Astrocyte (in vitro differentiated cells and primary cell): ENCODE results near the gene GPD2. TPM values are rescaled to one million over a fixed set of nuclear protein-coding genes. Genes with fewer than 3 reads are reported as not detected.

Experiments used
- DNase-seq: peaks from one replicate; pipeline ENCODE4 v3.0.0-alpha.2; 2010; ENCODE audit warnings: low read depth
- FAIRE-seq: peaks from 2 replicates; lab custom pipeline; 2011; peaks lifted over from hg19 to GRCh38; lab: Jason Lieb, UNC
- H2AFZ ChIP-seq: 2 replicates; pipeline ENCODE4 v1.6.0; 2012; ENCODE audit warnings: low read depth, low read length, inconsistent platforms
- H3K27ac ChIP-seq: 2 replicates; pipeline ENCODE4 v1.5.1; 2011; ENCODE audit warnings: low read depth, low read length, inconsistent platforms
- H3K27me3 ChIP-seq: 2 replicates; pipeline ENCODE4 v1.6.0; 2011; ENCODE audit warnings: low read length, inconsistent platforms; ENCODE audit not compliant: insufficient read depth
- H3K36me3 ChIP-seq: 2 replicates; pipeline ENCODE4 v1.5.1; 2011; ENCODE audit warnings: low read length, inconsistent platforms; ENCODE audit not compliant: insufficient read depth
- H3K4me1 ChIP-seq: 2 replicates; pipeline ENCODE4 v1.5.1; 2011; ENCODE audit warnings: low read length, inconsistent platforms; ENCODE audit not compliant: insufficient read depth
- H3K4me2 ChIP-seq: 2 replicates; pipeline ENCODE4 v1.6.0; 2012; ENCODE audit warnings: low read length, inconsistent platforms
- H3K4me3 ChIP-seq: 2 replicates; pipeline ENCODE4 v1.5.1; 2011; ENCODE audit warnings: low read depth, mild to moderate bottlenecking, low read length, inconsistent platforms; ENCODE audit not compliant: insufficient read depth
- H3K79me2 ChIP-seq: 2 replicates; pipeline ENCODE4 v1.6.0; 2012; ENCODE audit warnings: mild to moderate bottlenecking, low read length, inconsistent platforms; ENCODE audit not compliant: insufficient read depth
- H3K9ac ChIP-seq: 2 replicates; pipeline ENCODE4 v1.6.0; 2012; ENCODE audit warnings: mild to moderate bottlenecking, low read length, inconsistent platforms
- H3K9me3 ChIP-seq: 2 replicates; pipeline ENCODE4 v1.5.1; 2012; ENCODE audit warnings: low read depth, mild to moderate bottlenecking, low read length, inconsistent platforms; ENCODE audit not compliant: insufficient read depth
- H4K20me1 ChIP-seq: 2 replicates; pipeline ENCODE4 v1.6.0; 2012; ENCODE audit warnings: low read length, inconsistent platforms; ENCODE audit not compliant: insufficient read depth
- H3K27ac Mint-ChIP-seq: one replicate; pipeline ENCODE4 v1.8.0; 2021; ENCODE audit warnings: mild to moderate bottlenecking, mixed read lengths; ENCODE audit not compliant: unreplicated experiment
- H3K27me3 Mint-ChIP-seq: one replicate; pipeline ENCODE4 v1.8.0; 2021; ENCODE audit warnings: low read depth, mixed read lengths; ENCODE audit not compliant: unreplicated experiment
- H3K36me3 Mint-ChIP-seq: one replicate; pipeline ENCODE4 v1.8.0; 2021; ENCODE audit warnings: low read depth, mixed read lengths; ENCODE audit not compliant: unreplicated experiment
- H3K4me1 Mint-ChIP-seq: one replicate; pipeline ENCODE4 v1.8.0; 2021; ENCODE audit warnings: low read depth, mixed read lengths; ENCODE audit not compliant: unreplicated experiment
- H3K4me3 Mint-ChIP-seq: one replicate; pipeline ENCODE4 v1.8.0; 2021; ENCODE audit warnings: mild to moderate bottlenecking, moderate library complexity, mixed read lengths; ENCODE audit not compliant: unreplicated experiment
- H3K9me3 Mint-ChIP-seq: one replicate; pipeline ENCODE4 v1.8.0; 2021; ENCODE audit warnings: mild to moderate bottlenecking, mixed read lengths; ENCODE audit not compliant: unreplicated experiment
- EZH2 ChIP-seq: IDR thresholded peaks from 2 replicates; pipeline ENCODE4 v1.6.1; 2012; ENCODE audit warnings: mild to moderate bottlenecking, low read length, inconsistent platforms; ENCODE audit not compliant: insufficient read depth
- total RNA-seq: library from RNA; stranded (reverse); gene quantifications from 2 replicates; pipeline ENCODE4 v1.2.1, GENCODE V29; 2021
- TF ChIP-seq, protein P1 (sequence below): IDR thresholded peaks from 2 replicates; pipeline ENCODE4 v1.5.1; 2011; ENCODE audit warnings: low read depth, mild to moderate bottlenecking, inconsistent platforms, low read length, moderate library complexity; ENCODE audit not compliant: insufficient read depth

Gene GPD2
- total RNA-seq, 1 donor from 2014 or later = 29.0 TPM

DNA sequence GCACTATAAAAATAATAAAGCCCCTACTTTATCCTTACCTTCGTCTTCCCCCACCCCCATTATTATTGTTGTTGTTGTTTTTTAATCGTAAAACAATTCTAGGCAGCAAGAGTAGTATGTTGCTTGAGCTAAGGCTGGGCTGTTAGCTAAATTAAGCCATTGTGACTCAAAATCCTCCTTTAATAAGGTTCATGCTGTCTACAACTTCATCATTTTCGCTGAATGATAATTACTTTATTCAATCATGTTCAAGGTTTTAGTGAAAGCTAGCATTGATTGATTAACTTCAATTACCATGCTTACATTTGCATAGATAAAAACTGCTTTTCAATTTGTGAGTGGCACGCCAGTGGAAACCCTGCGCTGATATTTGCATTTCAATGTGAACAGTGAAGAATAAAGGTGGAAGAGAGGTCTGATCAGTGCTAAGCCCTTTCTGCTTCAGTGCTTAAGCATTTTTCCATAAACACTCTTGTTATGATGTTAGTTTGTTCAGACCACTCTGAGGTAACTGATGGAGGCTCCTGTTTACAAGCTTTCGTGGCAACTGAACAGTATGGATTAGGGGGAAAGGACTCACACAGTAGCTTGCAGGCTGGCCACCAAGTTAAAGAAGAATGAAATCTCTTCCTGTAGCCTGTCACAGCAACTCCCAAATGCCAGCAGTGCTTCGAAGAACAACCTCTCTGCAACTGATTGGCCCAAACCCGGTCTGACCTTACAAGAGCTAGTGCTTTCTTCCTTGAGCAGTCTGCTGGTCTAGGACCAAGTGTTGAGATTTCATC, 156.8 kb downstream of the GPD2 start:
- Mint-ChIP-seq H3K4me3 (no peak overlapping the region), H3K27me3 (no peaks in the 10 kb centered on the region), H3K27ac (no peak overlapping the region), H3K9me3 (no peaks in the 10 kb centered on the region), H3K36me3 (no peaks in the 10 kb centered on the region), H3K4me1 (no peaks in the 10 kb centered on the region)
- DNase-seq = no peak
- TF ChIP-seq EZH2 = no peak
- TF ChIP-seq, protein P1, sequence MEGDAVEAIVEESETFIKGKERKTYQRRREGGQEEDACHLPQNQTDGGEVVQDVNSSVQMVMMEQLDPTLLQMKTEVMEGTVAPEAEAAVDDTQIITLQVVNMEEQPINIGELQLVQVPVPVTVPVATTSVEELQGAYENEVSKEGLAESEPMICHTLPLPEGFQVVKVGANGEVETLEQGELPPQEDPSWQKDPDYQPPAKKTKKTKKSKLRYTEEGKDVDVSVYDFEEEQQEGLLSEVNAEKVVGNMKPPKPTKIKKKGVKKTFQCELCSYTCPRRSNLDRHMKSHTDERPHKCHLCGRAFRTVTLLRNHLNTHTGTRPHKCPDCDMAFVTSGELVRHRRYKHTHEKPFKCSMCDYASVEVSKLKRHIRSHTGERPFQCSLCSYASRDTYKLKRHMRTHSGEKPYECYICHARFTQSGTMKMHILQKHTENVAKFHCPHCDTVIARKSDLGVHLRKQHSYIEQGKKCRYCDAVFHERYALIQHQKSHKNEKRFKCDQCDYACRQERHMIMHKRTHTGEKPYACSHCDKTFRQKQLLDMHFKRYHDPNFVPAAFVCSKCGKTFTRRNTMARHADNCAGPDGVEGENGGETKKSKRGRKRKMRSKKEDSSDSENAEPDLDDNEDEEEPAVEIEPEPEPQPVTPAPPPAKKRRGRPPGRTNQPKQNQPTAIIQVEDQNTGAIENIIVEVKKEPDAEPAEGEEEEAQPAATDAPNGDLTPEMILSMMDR = no peak
- Histone ChIP-seq H3K79me2 (no peaks in the 10 kb centered on the region), H3K27me3 (no peaks in the 10 kb centered on the region), H2AFZ (no peak overlapping the region), H3K27ac (no peak overlapping the region), H3K4me3 (no peak overlapping the region), H3K9ac (no peak overlapping the region), H3K36me3 (no peaks in the 10 kb centered on the region), H3K9me3 (no peaks in the 10 kb centered on the region), H3K4me2 (no peak overlapping the region), H3K4me1 (no peaks in the 10 kb centered on the region), H4K20me1 (no peaks in the 10 kb centered on the region)
- FAIRE-seq = no peak

DNA sequence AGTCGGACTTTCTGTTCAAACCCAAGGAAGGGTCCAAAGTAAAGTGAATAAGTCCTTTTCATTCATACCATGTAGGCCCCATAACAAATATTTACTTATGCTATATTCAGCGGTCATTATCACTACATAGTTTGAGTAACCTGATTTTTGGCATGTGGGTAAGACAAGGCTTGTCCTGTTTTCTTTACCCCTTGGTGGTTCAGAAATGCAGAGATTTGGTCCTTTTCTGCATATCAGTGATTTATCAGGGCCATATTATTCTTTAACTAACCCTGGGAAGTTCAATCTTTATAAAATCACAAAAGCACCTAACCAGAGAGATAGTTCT, 157.4 kb downstream of the GPD2 start:
- no peaks in the 10 kb centered on the region for H3K36me3 ChIP-seq
- no peaks in the 10 kb centered on the region for H3K4me1 ChIP-seq
- no peak overlapping the region for H3K4me3 ChIP-seq
- H3K27me3 Mint-ChIP-seq = no peaks in the 10 kb centered on the region
- no peaks in the 10 kb centered on the region for H4K20me1 ChIP-seq
- no peak overlapping the region for H3K9ac ChIP-seq
- no peaks in the 10 kb centered on the region for H3K27me3 ChIP-seq
- TF ChIP-seq EZH2 = no peak
- TF ChIP-seq, protein P1 = no peak
- H3K36me3 Mint-ChIP-seq = no peaks in the 10 kb centered on the region
- H3K4me3 Mint-ChIP-seq = no peak overlapping the region
- FAIRE-seq (no peak), DNase-seq (no peak)
- H3K4me1 Mint-ChIP-seq = no peaks in the 10 kb centered on the region
- no peak overlapping the region for H2AFZ ChIP-seq
- H3K9me3 ChIP-seq = no peaks in the 10 kb centered on the region
- no peaks in the 10 kb centered on the region for H3K9me3 Mint-ChIP-seq
- H3K27ac Mint-ChIP-seq = no peak overlapping the region
- no peaks in the 10 kb centered on the region for H3K79me2 ChIP-seq
- no peak overlapping the region for H3K27ac ChIP-seq
- no peak overlapping the region for H3K4me2 ChIP-seq

DNA sequence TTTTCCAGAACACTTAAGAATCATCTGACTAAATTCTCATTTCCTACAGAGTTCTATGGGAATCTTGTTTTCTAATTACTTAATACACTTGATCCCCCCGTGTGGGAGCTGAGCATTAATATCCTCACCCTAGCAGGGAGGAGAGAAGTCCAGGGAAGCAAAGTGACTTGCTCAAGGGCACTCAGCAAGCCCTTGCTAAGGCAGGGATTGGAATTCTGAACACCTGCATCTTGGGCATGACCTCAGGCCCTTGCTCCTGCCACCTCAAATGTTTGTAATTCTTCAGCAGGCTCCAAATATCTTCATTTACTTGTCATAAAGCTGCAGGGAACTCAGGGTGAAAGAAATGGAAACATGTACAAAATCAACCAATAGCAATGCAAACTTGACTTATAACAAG, 162.4 kb downstream of the GPD2 start:
- H3K79me2 ChIP-seq = no peaks in the 10 kb centered on the region
- DNase-seq (no peak), FAIRE-seq (no peak)
- no peak overlapping the region for H3K27ac Mint-ChIP-seq
- H3K4me1 Mint-ChIP-seq = no peaks in the 10 kb centered on the region
- no peaks in the 10 kb centered on the region for H3K36me3 ChIP-seq
- no peaks in the 10 kb centered on the region for H3K9me3 ChIP-seq
- H2AFZ ChIP-seq = no peak overlapping the region
- no peaks in the 10 kb centered on the region for H3K4me1 ChIP-seq
- H3K36me3 Mint-ChIP-seq = no peaks in the 10 kb centered on the region
- H4K20me1 ChIP-seq = no peaks in the 10 kb centered on the region
- no peak overlapping the region for H3K4me3 Mint-ChIP-seq
- no peaks in the 10 kb centered on the region for H3K27me3 Mint-ChIP-seq
- no peaks in the 10 kb centered on the region for H3K27me3 ChIP-seq
- peaks cover 1% of the 10 kb centered on the region for H3K9me3 Mint-ChIP-seq
- no peak overlapping the region for H3K4me2 ChIP-seq
- no peak for TF ChIP-seq EZH2
- TF ChIP-seq, protein P1 = no peak
- no peak overlapping the region for H3K27ac ChIP-seq
- no peak overlapping the region for H3K4me3 ChIP-seq
- no peak overlapping the region for H3K9ac ChIP-seq
